Ishikawa (cell line): Measurements from ENCODE around the gene DOP1B.

ENCODE experiments used
- CEBPB ChIP-seq: IDR thresholded peaks from 2 replicates; pipeline ENCODE4 v1.6.1; 2012
- CREB1 ChIP-seq: IDR thresholded peaks from 2 replicates; pipeline ENCODE4 v1.6.1; 2012; ENCODE audit warnings: low read depth
- EGR1 ChIP-seq: IDR thresholded peaks from 2 replicates; pipeline ENCODE4 v1.6.1; 2012
- EP300 ChIP-seq: IDR thresholded peaks from 2 replicates; pipeline ENCODE4 v1.6.1; 2012; ENCODE audit warnings: borderline replicate concordance
- FOXM1 ChIP-seq: IDR thresholded peaks from 2 replicates; pipeline ENCODE4 v1.6.1; 2012; ENCODE audit warnings: low read depth, borderline replicate concordance
- MAX ChIP-seq: IDR thresholded peaks from 2 replicates; pipeline ENCODE4 v1.6.1; 2012
- NFIC ChIP-seq: IDR thresholded peaks from 2 replicates; pipeline ENCODE4 v1.6.1; 2012
- RAD21 ChIP-seq: IDR thresholded peaks from 2 replicates; pipeline ENCODE4 v1.6.1; 2012; ENCODE audit warnings: low read depth
- TAF1 ChIP-seq: IDR thresholded peaks from 2 replicates; pipeline ENCODE4 v1.6.1; 2012; ENCODE audit warnings: low read depth, mild to moderate bottlenecking
- TCF12 ChIP-seq: IDR thresholded peaks from 2 replicates; pipeline ENCODE4 v1.6.1; 2012; ENCODE audit warnings: low read depth
- TEAD4 ChIP-seq: IDR thresholded peaks from 2 replicates; pipeline ENCODE4 v1.6.1; 2012
- USF1 ChIP-seq: IDR thresholded peaks from 2 replicates; pipeline ENCODE4 v1.6.1; 2012
- YY1 ChIP-seq: IDR thresholded peaks from 2 replicates; pipeline ENCODE4 v1.6.1; 2012; ENCODE audit warnings: low read depth
- ZBTB7A ChIP-seq: IDR thresholded peaks from 2 replicates; pipeline ENCODE4 v1.6.1; 2012; ENCODE audit warnings: low read depth
- TF ChIP-seq, protein P1 (sequence below): IDR thresholded peaks from 2 replicates; pipeline ENCODE4 v1.6.1; 2012; ENCODE audit warnings: low read depth, mild to moderate bottlenecking

The DOP1B gene

GRCh38 chr21:36124395-36124794 is 32.2 kb upstream of the DOP1B start:
- TF ChIP-seq TAF1 (no peak), FOXM1 (no peak), CEBPB (no peak), EGR1 (no peak)

- TF ChIP-seq RAD21 (peak; percentile 61), MAX (no peak)
Observed at GRCh38 chr21:36125512-36126207, 31.0 kb upstream of the DOP1B start.

GRCh38 chr21:36126208-36126565 is 30.4 kb upstream of the DOP1B start:
- TF ChIP-seq ZBTB7A (no peak), CEBPB (no peak), TAF1 (no peak), RAD21 (no peak), NFIC (no peak), TCF12 (no peak), USF1 (no peak)

DNA sequence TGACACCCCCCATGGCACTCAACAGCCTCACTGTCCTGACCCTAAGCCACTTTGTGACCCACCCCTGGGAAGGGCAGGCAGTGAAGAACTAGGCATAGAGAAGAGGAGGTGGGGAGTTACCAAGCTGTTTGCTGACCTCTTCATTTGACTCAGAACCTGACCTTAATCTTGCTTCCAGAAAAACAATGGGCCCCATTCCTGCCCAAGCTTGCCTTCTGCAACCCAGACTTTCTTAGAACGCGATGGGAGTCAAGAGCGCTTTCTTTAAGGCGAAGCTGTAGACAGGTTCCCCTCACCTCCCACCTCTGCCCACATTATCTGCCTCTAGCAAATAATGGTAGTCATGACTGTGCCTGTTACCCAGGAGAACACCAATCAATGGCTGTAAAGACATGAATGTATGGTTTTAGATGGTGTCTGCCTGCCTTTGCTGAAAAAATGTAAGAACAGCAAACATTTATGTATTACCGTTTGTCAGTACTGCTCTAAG is 30.0 kb upstream of the DOP1B start:
- TF ChIP-seq CEBPB (no peak), EGR1 (no peak), EP300 (no peak), RAD21 (no peak), TEAD4 (no peak), CREB1 (no peak), ZBTB7A (no peak), USF1 (no peak), MAX (no peak), FOXM1 (no peak), NFIC (no peak), TCF12 (no peak)
- TF ChIP-seq, protein P1, sequence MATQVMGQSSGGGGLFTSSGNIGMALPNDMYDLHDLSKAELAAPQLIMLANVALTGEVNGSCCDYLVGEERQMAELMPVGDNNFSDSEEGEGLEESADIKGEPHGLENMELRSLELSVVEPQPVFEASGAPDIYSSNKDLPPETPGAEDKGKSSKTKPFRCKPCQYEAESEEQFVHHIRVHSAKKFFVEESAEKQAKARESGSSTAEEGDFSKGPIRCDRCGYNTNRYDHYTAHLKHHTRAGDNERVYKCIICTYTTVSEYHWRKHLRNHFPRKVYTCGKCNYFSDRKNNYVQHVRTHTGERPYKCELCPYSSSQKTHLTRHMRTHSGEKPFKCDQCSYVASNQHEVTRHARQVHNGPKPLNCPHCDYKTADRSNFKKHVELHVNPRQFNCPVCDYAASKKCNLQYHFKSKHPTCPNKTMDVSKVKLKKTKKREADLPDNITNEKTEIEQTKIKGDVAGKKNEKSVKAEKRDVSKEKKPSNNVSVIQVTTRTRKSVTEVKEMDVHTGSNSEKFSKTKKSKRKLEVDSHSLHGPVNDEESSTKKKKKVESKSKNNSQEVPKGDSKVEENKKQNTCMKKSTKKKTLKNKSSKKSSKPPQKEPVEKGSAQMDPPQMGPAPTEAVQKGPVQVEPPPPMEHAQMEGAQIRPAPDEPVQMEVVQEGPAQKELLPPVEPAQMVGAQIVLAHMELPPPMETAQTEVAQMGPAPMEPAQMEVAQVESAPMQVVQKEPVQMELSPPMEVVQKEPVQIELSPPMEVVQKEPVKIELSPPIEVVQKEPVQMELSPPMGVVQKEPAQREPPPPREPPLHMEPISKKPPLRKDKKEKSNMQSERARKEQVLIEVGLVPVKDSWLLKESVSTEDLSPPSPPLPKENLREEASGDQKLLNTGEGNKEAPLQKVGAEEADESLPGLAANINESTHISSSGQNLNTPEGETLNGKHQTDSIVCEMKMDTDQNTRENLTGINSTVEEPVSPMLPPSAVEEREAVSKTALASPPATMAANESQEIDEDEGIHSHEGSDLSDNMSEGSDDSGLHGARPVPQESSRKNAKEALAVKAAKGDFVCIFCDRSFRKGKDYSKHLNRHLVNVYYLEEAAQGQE = no peak

DNA sequence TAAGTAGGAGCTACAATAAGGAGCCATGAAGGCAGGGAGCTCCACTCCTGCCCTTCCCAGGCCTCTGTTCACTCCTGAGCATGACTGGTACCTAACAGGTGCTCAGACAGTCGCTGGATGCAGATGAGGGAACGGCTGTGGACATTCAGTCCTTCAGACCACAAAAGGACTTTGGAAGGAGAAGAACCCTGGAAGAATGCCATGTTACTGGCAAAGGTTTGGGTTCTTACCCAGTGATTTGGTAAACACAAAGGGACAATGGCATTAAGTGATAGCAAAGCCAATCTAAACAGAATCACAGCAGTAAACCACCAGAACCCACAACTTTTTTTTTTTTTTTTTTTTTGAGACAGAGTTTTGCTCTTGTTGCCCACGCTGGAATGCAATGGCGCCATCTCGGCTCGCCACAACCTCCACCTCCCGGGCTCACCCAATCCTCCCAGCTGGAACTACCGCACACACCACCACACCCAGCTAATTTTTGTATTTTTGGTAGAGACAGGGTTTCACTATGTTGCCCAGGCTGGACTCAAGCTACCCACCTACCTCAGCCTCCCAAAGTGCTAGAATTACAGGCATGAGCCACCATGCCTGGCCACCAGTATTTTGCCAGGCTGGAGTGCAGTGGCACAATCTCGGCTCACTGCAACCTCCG is 29.2 kb upstream of the DOP1B start:
- TF ChIP-seq EGR1 (no peak), NFIC (no peak), YY1 (no peak)

DNA sequence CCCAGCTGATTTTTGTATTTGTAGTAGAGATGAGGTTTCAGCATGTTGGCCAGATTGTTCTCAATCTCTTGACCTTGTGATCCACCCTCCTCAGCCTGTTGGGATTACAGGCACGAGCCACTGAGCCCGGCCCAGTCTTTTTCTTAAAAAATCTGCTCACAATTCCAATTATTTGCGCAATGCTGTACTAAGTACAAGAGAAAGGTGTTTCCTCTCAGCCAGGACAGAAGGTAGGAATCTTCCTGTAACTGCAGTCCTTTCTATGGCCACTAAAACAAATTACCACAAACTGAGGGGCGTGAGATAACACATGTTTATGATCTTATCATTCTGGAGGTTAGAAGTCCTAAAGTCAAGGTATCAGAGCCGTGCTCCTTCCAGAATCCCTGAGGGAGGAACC is 28.6 kb upstream of the DOP1B start:
- TF ChIP-seq EP300 (no peak), TCF12 (no peak), USF1 (no peak), CREB1 (no peak)
- TF ChIP-seq, protein P1 = no peak

- TF ChIP-seq, protein P1 = no peak
- TF ChIP-seq USF1 = no peak
- no peak for TF ChIP-seq TEAD4
- no peak for TF ChIP-seq TAF1
- TF ChIP-seq FOXM1 = no peak
- TF ChIP-seq EGR1 = no peak
- TF ChIP-seq ZBTB7A = no peak
- no peak for TF ChIP-seq RAD21
Observed at GRCh38 chr21:36129219-36129618, 27.4 kb upstream of the DOP1B start.
